WTC11 (cell line): ENCODE results near the gene WDR53. TPM values are rescaled to one million over a fixed set of nuclear protein-coding genes. Genes with fewer than 3 reads are reported as not detected.

Source experiments
- ATAC-seq: fragments of 200-7000 bp; cut with Tn5 transposase; 2 replicates; pipeline ENCODE4 v1.10.0; 2021; ENCODE audit warnings: mild to moderate bottlenecking, moderate library complexity
- CTCF ChIA-PET: fragments of 300-600 bp; sonication (Branson Sonifier 250); formaldehyde crosslinking; loops from one replicate; lab custom pipeline; 2021; ENCODE audit warnings: antibody characterized with exemption; lab: Charles Lee
- POLR2A ChIA-PET: fragments of 350-600 bp; sonication (Branson Sonifier 250); formaldehyde crosslinking; loops from one replicate; lab custom pipeline; 2021; ENCODE audit warnings: antibody characterized with exemption; lab: Charles Lee
- DNase-seq: peaks from one replicate; pipeline ENCODE4 v3.0.0; 2021; ENCODE audit warnings: low spot score
- H3K27ac Mint-ChIP-seq: 2 replicates; pipeline ENCODE4 v1.8.0; 2021; ENCODE audit warnings: mixed read lengths
- H3K27me3 Mint-ChIP-seq: 2 replicates; pipeline ENCODE4 v1.8.0; 2021; ENCODE audit warnings: low read depth, mild to moderate bottlenecking, moderate library complexity, mixed read lengths
- H3K36me3 Mint-ChIP-seq: 2 replicates; pipeline ENCODE4 v1.8.0; 2021; ENCODE audit warnings: mixed read lengths
- H3K4me1 Mint-ChIP-seq: 2 replicates; pipeline ENCODE4 v1.8.0; 2022; ENCODE audit warnings: mixed read lengths
- H3K4me3 Mint-ChIP-seq: 2 replicates; pipeline ENCODE4 v1.8.0; 2021; ENCODE audit warnings: mild to moderate bottlenecking, moderate library complexity, mixed read lengths
- H3K9me3 Mint-ChIP-seq: 2 replicates; pipeline ENCODE4 v1.8.0; 2021; ENCODE audit warnings: mixed read lengths
- ELF4 ChIP-seq: sonication (generic); formaldehyde crosslinking; IDR thresholded peaks from 2 replicates; pipeline ENCODE4 v1.8.1; 2022; ENCODE audit warnings: low read depth, mild to moderate bottlenecking, moderate library complexity, missing genetic modification reagents
- FOXK1 ChIP-seq: sonication (generic); formaldehyde crosslinking; IDR thresholded peaks from 2 replicates; pipeline ENCODE4 v1.8.0; 2022; ENCODE audit warnings: mild to moderate bottlenecking, moderate library complexity, missing genetic modification reagents
- MYBL2 ChIP-seq: sonication (generic); formaldehyde crosslinking; IDR thresholded peaks from 2 replicates; pipeline ENCODE4 v1.8.1; 2023; ENCODE audit warnings: mild to moderate bottlenecking, moderate library complexity, missing genetic modification reagents
- NR2C2 ChIP-seq: sonication (generic); formaldehyde crosslinking; IDR thresholded peaks from 2 replicates; pipeline ENCODE4 v1.8.0; 2022; ENCODE audit warnings: mild to moderate bottlenecking, missing genetic modification reagents
- NR3C1 ChIP-seq: sonication (generic); formaldehyde crosslinking; conservative IDR thresholded peaks from 2 replicates; pipeline ENCODE4 v1.8.1; 2023; ENCODE audit warnings: low read depth, mild to moderate bottlenecking, missing genetic modification reagents
- ZNF317 ChIP-seq: sonication (generic); formaldehyde crosslinking; IDR thresholded peaks from 2 replicates; pipeline ENCODE4 v1.8.1; 2023; ENCODE audit warnings: low read depth, mild to moderate bottlenecking, moderate library complexity, missing genetic modification reagents, borderline replicate concordance
- ZNF423 ChIP-seq: fragments of 250-450 bp; sonication (Bioruptor Pico); IDR thresholded peaks from 2 replicates; pipeline ENCODE4 v2.1.2; 2022; ENCODE audit warnings: mild to moderate bottlenecking, moderate library complexity
- total RNA-seq: library from RNA; stranded (reverse); gene quantifications from 3 replicates; pipeline ENCODE4 v1.2.3, GENCODE V29; 2021
- TF ChIP-seq, protein P1 (sequence below): sonication (generic); formaldehyde crosslinking; conservative IDR thresholded peaks from 2 replicates; pipeline ENCODE4 v1.8.1; 2022; ENCODE audit warnings: mild to moderate bottlenecking, missing genetic modification reagents
- TF ChIP-seq, protein P2 (sequence below): fragments of 250-450 bp; sonication (Bioruptor Pico); IDR thresholded peaks from 2 replicates; pipeline ENCODE4 v2.1.2; 2022; ENCODE audit warnings: mild to moderate bottlenecking, moderate library complexity
- TF ChIP-seq, protein P3 (sequence below): fragments of 250-450 bp; sonication (Bioruptor Pico); IDR thresholded peaks from 2 replicates; pipeline ENCODE4 v1.9.0; 2021; ENCODE audit warnings: mild to moderate bottlenecking
- TF ChIP-seq, protein P4 (sequence below): sonication (generic); formaldehyde crosslinking; IDR thresholded peaks from 2 replicates; pipeline ENCODE4 v1.8.1; 2023; ENCODE audit warnings: mild to moderate bottlenecking, missing genetic modification reagents
- TF ChIP-seq, protein P5 (sequence below): sonication (generic); formaldehyde crosslinking; IDR thresholded peaks from 2 replicates; pipeline ENCODE4 v1.8.1; 2022; ENCODE audit warnings: mild to moderate bottlenecking, moderate library complexity, missing genetic modification reagents
- TF ChIP-seq, protein P6 (sequence below): sonication (generic); formaldehyde crosslinking; IDR thresholded peaks from 2 replicates; pipeline ENCODE4 v1.8.1; 2023; ENCODE audit warnings: mild to moderate bottlenecking, missing genetic modification reagents, borderline replicate concordance
- TF ChIP-seq, protein P7 (sequence below): fragments of 250-450 bp; sonication (Bioruptor Pico); IDR thresholded peaks from 2 replicates; pipeline ENCODE4 v1.9.0; 2021; ENCODE audit warnings: mild to moderate bottlenecking, borderline replicate concordance
- TF ChIP-seq, protein P8 (sequence below): fragments of 250-450 bp; sonication (Bioruptor Pico); IDR thresholded peaks from 2 replicates; pipeline ENCODE4 v1.8.0; 2021; ENCODE audit warnings: mild to moderate bottlenecking

Gene WDR53
- total RNA-seq, 1 experiment from 2014 or later = 21.4 TPM

DNA sequence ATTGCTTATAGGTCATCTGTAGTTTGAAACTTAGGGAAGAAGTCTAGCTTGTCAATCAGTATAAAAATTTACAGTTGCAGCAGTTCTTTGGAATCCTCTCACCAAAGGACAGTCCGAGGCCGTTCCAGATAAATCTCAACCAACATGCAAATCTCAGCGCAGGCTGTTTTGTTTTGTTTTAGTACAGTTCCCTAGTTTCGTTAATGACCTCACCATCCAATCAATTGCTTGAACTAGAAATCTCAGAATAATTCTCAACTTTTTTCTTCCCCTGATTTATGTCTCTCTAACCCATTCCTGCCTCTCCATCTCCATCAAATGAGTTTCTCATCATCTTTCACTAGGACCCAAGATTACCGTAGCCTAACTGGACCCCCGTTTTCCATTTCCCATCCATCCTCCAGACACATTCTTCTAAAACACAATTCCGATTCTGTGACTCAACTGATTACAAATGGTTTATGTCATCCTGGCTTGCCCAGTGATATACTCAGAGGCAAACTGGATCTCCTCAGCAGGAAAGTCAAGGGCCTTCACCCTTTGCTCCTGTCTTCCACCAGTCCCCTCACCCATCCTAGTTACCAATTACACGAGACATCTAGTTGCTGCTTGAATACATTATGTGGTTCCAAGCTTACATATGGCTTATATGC is 54.5 kb downstream of the WDR53 start:
- no peak overlapping the region for H3K4me3 Mint-ChIP-seq
- peaks cover 30% of the 10 kb centered on the region for H3K9me3 Mint-ChIP-seq
- TF ChIP-seq, protein P1, sequence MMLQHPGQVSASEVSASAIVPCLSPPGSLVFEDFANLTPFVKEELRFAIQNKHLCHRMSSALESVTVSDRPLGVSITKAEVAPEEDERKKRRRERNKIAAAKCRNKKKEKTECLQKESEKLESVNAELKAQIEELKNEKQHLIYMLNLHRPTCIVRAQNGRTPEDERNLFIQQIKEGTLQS = no peak
- TF ChIP-seq, protein P2, sequence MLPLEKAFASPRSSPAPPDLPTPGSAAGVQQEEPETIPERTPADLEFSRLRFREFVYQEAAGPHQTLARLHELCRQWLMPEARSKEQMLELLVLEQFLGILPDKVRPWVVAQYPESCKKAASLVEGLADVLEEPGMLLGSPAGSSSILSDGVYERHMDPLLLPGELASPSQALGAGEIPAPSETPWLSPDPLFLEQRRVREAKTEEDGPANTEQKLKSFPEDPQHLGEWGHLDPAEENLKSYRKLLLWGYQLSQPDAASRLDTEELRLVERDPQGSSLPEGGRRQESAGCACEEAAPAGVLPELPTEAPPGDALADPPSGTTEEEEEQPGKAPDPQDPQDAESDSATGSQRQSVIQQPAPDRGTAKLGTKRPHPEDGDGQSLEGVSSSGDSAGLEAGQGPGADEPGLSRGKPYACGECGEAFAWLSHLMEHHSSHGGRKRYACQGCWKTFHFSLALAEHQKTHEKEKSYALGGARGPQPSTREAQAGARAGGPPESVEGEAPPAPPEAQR = no peak
- TF ChIP-seq ZNF423 (CRISPR knock-in tag) = no peak
- TF ChIP-seq, protein P3, sequence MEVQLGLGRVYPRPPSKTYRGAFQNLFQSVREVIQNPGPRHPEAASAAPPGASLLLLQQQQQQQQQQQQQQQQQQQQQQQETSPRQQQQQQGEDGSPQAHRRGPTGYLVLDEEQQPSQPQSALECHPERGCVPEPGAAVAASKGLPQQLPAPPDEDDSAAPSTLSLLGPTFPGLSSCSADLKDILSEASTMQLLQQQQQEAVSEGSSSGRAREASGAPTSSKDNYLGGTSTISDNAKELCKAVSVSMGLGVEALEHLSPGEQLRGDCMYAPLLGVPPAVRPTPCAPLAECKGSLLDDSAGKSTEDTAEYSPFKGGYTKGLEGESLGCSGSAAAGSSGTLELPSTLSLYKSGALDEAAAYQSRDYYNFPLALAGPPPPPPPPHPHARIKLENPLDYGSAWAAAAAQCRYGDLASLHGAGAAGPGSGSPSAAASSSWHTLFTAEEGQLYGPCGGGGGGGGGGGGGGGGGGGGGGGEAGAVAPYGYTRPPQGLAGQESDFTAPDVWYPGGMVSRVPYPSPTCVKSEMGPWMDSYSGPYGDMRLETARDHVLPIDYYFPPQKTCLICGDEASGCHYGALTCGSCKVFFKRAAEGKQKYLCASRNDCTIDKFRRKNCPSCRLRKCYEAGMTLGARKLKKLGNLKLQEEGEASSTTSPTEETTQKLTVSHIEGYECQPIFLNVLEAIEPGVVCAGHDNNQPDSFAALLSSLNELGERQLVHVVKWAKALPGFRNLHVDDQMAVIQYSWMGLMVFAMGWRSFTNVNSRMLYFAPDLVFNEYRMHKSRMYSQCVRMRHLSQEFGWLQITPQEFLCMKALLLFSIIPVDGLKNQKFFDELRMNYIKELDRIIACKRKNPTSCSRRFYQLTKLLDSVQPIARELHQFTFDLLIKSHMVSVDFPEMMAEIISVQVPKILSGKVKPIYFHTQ (CRISPR knock-in tag) = no peak
- no peak for TF ChIP-seq ZNF317 (CRISPR knock-in tag)
- no peak for TF ChIP-seq NR2C2 (CRISPR knock-in tag)
- TF ChIP-seq, protein P4, sequence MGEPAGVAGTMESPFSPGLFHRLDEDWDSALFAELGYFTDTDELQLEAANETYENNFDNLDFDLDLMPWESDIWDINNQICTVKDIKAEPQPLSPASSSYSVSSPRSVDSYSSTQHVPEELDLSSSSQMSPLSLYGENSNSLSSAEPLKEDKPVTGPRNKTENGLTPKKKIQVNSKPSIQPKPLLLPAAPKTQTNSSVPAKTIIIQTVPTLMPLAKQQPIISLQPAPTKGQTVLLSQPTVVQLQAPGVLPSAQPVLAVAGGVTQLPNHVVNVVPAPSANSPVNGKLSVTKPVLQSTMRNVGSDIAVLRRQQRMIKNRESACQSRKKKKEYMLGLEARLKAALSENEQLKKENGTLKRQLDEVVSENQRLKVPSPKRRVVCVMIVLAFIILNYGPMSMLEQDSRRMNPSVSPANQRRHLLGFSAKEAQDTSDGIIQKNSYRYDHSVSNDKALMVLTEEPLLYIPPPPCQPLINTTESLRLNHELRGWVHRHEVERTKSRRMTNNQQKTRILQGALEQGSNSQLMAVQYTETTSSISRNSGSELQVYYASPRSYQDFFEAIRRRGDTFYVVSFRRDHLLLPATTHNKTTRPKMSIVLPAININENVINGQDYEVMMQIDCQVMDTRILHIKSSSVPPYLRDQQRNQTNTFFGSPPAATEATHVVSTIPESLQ (CRISPR knock-in tag) = no peak
- TF ChIP-seq, protein P5, sequence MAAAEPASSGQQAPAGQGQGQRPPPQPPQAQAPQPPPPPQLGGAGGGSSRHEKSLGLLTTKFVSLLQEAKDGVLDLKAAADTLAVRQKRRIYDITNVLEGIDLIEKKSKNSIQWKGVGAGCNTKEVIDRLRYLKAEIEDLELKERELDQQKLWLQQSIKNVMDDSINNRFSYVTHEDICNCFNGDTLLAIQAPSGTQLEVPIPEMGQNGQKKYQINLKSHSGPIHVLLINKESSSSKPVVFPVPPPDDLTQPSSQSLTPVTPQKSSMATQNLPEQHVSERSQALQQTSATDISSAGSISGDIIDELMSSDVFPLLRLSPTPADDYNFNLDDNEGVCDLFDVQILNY (CRISPR knock-in tag) = no peak
- no peak for TF ChIP-seq NR3C1 (CRISPR knock-in tag)
- TF ChIP-seq, protein P6, sequence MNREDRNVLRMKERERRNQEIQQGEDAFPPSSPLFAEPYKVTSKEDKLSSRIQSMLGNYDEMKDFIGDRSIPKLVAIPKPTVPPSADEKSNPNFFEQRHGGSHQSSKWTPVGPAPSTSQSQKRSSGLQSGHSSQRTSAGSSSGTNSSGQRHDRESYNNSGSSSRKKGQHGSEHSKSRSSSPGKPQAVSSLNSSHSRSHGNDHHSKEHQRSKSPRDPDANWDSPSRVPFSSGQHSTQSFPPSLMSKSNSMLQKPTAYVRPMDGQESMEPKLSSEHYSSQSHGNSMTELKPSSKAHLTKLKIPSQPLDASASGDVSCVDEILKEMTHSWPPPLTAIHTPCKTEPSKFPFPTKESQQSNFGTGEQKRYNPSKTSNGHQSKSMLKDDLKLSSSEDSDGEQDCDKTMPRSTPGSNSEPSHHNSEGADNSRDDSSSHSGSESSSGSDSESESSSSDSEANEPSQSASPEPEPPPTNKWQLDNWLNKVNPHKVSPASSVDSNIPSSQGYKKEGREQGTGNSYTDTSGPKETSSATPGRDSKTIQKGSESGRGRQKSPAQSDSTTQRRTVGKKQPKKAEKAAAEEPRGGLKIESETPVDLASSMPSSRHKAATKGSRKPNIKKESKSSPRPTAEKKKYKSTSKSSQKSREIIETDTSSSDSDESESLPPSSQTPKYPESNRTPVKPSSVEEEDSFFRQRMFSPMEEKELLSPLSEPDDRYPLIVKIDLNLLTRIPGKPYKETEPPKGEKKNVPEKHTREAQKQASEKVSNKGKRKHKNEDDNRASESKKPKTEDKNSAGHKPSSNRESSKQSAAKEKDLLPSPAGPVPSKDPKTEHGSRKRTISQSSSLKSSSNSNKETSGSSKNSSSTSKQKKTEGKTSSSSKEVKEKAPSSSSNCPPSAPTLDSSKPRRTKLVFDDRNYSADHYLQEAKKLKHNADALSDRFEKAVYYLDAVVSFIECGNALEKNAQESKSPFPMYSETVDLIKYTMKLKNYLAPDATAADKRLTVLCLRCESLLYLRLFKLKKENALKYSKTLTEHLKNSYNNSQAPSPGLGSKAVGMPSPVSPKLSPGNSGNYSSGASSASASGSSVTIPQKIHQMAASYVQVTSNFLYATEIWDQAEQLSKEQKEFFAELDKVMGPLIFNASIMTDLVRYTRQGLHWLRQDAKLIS (CRISPR knock-in tag) = no peak
- no peak for TF ChIP-seq MYBL2
- TF ChIP-seq, protein P7, sequence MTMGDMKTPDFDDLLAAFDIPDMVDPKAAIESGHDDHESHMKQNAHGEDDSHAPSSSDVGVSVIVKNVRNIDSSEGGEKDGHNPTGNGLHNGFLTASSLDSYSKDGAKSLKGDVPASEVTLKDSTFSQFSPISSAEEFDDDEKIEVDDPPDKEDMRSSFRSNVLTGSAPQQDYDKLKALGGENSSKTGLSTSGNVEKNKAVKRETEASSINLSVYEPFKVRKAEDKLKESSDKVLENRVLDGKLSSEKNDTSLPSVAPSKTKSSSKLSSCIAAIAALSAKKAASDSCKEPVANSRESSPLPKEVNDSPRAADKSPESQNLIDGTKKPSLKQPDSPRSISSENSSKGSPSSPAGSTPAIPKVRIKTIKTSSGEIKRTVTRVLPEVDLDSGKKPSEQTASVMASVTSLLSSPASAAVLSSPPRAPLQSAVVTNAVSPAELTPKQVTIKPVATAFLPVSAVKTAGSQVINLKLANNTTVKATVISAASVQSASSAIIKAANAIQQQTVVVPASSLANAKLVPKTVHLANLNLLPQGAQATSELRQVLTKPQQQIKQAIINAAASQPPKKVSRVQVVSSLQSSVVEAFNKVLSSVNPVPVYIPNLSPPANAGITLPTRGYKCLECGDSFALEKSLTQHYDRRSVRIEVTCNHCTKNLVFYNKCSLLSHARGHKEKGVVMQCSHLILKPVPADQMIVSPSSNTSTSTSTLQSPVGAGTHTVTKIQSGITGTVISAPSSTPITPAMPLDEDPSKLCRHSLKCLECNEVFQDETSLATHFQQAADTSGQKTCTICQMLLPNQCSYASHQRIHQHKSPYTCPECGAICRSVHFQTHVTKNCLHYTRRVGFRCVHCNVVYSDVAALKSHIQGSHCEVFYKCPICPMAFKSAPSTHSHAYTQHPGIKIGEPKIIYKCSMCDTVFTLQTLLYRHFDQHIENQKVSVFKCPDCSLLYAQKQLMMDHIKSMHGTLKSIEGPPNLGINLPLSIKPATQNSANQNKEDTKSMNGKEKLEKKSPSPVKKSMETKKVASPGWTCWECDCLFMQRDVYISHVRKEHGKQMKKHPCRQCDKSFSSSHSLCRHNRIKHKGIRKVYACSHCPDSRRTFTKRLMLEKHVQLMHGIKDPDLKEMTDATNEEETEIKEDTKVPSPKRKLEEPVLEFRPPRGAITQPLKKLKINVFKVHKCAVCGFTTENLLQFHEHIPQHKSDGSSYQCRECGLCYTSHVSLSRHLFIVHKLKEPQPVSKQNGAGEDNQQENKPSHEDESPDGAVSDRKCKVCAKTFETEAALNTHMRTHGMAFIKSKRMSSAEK (CRISPR knock-in tag) = no peak
- TF ChIP-seq ELF4 (CRISPR knock-in tag) = no peak
- TF ChIP-seq, protein P8, sequence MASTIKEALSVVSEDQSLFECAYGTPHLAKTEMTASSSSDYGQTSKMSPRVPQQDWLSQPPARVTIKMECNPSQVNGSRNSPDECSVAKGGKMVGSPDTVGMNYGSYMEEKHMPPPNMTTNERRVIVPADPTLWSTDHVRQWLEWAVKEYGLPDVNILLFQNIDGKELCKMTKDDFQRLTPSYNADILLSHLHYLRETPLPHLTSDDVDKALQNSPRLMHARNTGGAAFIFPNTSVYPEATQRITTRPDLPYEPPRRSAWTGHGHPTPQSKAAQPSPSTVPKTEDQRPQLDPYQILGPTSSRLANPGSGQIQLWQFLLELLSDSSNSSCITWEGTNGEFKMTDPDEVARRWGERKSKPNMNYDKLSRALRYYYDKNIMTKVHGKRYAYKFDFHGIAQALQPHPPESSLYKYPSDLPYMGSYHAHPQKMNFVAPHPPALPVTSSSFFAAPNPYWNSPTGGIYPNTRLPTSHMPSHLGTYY (CRISPR knock-in tag) = no peak
- no peak for TF ChIP-seq FOXK1 (CRISPR knock-in tag)
- H3K27me3 Mint-ChIP-seq = 0 out of 2 replicates have a peak, but pooled peaks cover 5% of the 10 kb centered on the region
- DNase-seq (no peak), ATAC-seq (no peak)
- H3K27ac Mint-ChIP-seq = no peak overlapping the region
- peaks cover 19% of the 10 kb centered on the region for H3K36me3 Mint-ChIP-seq
- ChIA-PET CTCF (interaction anchor here (0.6 to 3.1 kb wide), 2 partner anchors 9 to 254 kb away, joined by 3 to 12 read pairs; no protein-coding TSS in a partner anchor), POLR2A (interaction anchor here (0.6 kb wide), 1 partner anchor 356 kb away, joined by 4 read pairs; no protein-coding TSS in a partner anchor)
- peaks cover 8% of the 10 kb centered on the region for H3K4me1 Mint-ChIP-seq
